ENCODE data around the gene C6orf62.
"Not testable (repeated sequence)": the region's sequence is repeated elsewhere in the genome, so short reads cannot be mapped to it uniquely, and the experiment has no call there.

C6orf62 gene

GRCh38 chr6:24742216-24742738, 23.3 kb upstream of the C6orf62 start:
- DNase-seq, result no peak

- DNase-seq, result no peak
These were observed 21.9 kb upstream of the C6orf62 start for GRCh38 chr6:24740861-24741260.

GRCh38 chr6:24738741-24739140, 19.8 kb upstream of the C6orf62 start:
- no peak for DNase-seq

GRCh38 chr6:24734710-24735109, 15.8 kb upstream of the C6orf62 start:
- DNase-seq, result not testable (repeated sequence)

- no peak for DNase-seq
These were observed 15.2 kb upstream of the C6orf62 start for GRCh38 chr6:24734166-24734565.

- DNase-seq, result not testable (repeated sequence)
These were observed 12.6 kb upstream of the C6orf62 start for GRCh38 chr6:24731456-24732134.

GRCh38 chr6:24730653-24731052, 11.7 kb upstream of the C6orf62 start:
- not testable (repeated sequence) for DNase-seq

- no peak for DNase-seq
These were observed 4.3 kb upstream of the C6orf62 start for GRCh38 chr6:24723270-24723669.

- no peak for DNase-seq
These were observed 2.7 kb upstream of the C6orf62 start for GRCh38 chr6:24721461-24722215.

GRCh38 chr6:24720604-24721460, 1.9 kb upstream of the C6orf62 start:
- DNase-seq, result peak; percentile 100

- peak; percentile 87 for DNase-seq
These were observed 1.2 kb upstream of the C6orf62 start for GRCh38 chr6:24720131-24720603.

- DNase-seq, result peak; percentile 31
These were observed 367 bp downstream of the C6orf62 start for GRCh38 chr6:24718449-24719124.

- not testable (repeated sequence) for DNase-seq
These were observed 2.3 kb downstream of the C6orf62 start for GRCh38 chr6:24716602-24717148.

GRCh38 chr6:24710519-24711303, 8.2 kb downstream of the C6orf62 start:
- DNase-seq, result no peak

- DNase-seq, result no peak
These were observed 9.8 kb downstream of the C6orf62 start for GRCh38 chr6:24709014-24709711.

- no peak for DNase-seq
These were observed 10.3 kb downstream of the C6orf62 start for GRCh38 chr6:24708612-24709011.

- no peak for DNase-seq
These were observed 14.5 kb downstream of the C6orf62 start for GRCh38 chr6:24704468-24704867.

GRCh38 chr6:24702720-24703282, 16.2 kb downstream of the C6orf62 start:
- DNase-seq, result no peak

GRCh38 chr6:24699521-24700359, 19.2 kb downstream of the C6orf62 start:
- DNase-seq, result no peak
